Thoracic aorta (tissue), 2 donors: ENCODE results near the gene CHPF2. TPM values are rescaled to one million over a fixed set of nuclear protein-coding genes. Genes with fewer than 3 reads are reported as not detected.

Experiments used
- ATAC-seq: fragments of 150-250 bp; one replicate; pipeline ENCODE4 v1.8.0; 2017; ENCODE audit warnings: low read depth; ENCODE audit not compliant: insufficient number of reproducible peaks, low FRiP score
- DNase-seq: peaks from one replicate; pipeline ENCODE4 v3.0.0-alpha.2; 2020; ENCODE audit warnings: low spot score
- H3K27ac ChIP-seq, 2 donors: fragments of 200-600 bp; sonication (generic); 1 replicate in 1 of 2; 2 replicates in 1 of 2; pipeline ENCODE4 v1.5.1; 2016; ENCODE audit warnings: mild to moderate bottlenecking in 2 of 2, moderate library complexity in 2 of 2
- H3K27me3 ChIP-seq: fragments of 200-600 bp; sonication (generic); replicated peaks from 2 replicates; pipeline ENCODE4 v1.6.0; 2016; ENCODE audit warnings: mild to moderate bottlenecking; ENCODE audit not compliant: insufficient read depth
- H3K36me3 ChIP-seq: fragments of 200-600 bp; sonication (generic); one replicate; pipeline ENCODE4 v1.5.1; 2016
- H3K4me1 ChIP-seq, 2 donors: fragments of 200-600 bp; sonication (generic); 1 replicate in 1 of 2; 2 replicates in 1 of 2; pipeline versions ENCODE4 v1.5.1 to v1.6.0; 2016; ENCODE audit warnings: low read depth in 2 of 2, mild to moderate bottlenecking in 1 of 2; ENCODE audit not compliant: control insufficient read depth in 1 of 2
- H3K4me3 ChIP-seq: fragments of 200-600 bp; sonication (generic); 2 replicates; pipeline ENCODE4 v1.5.1; 2016; ENCODE audit warnings: mild to moderate bottlenecking
- H3K9me3 ChIP-seq: fragments of 200-600 bp; sonication (generic); 2 replicates; pipeline ENCODE4 v1.5.1; 2016
- CTCF ChIP-seq: fragments of 200-600 bp; sonication (generic); IDR thresholded peaks from one replicate; pipeline ENCODE4 v1.5.1; 2019; ENCODE audit warnings: antibody characterized with exemption
- total RNA-seq, 2 donors: library from RNA; depleted of rRNA; stranded (reverse); fragments of >200 nt; gene quantifications; one replicate each; pipeline versions ENCODE4 v1.1.0 to v1.2.3, GENCODE V29; 2016

The CHPF2 gene
- total RNA-seq, 2 donors from 2014 or later = 78.9 to 85.3 TPM

GRCh38 chr7:151240536-151240935 lies 8.3 kb downstream of the CHPF2 start:
- no peaks in the 10 kb centered on the region for H3K27me3 ChIP-seq
- no peak for ATAC-seq
- DNase-seq = no peak
- no peak overlapping the region for H3K27ac ChIP-seq
- H3K4me1 ChIP-seq = peaks cover 16 to 21% of the 10 kb centered on the region in 2 donors
- no peak overlapping the region for H3K4me3 ChIP-seq
- peaks cover 48% of the 10 kb centered on the region for H3K36me3 ChIP-seq
- H3K9me3 ChIP-seq = no peaks in the 10 kb centered on the region
- TF ChIP-seq CTCF = no peak

- Histone ChIP-seq H3K4me1 (peaks cover 19 to 27% of the 10 kb centered on the region in 2 donors), H3K27me3 (no peaks in the 10 kb centered on the region), H3K4me3 (no peak overlapping the region), H3K9me3 (no peaks in the 10 kb centered on the region), H3K27ac (peak overlapping the region in 1 of 2 donors; percentile 6), H3K36me3 (peaks cover 45% of the 10 kb centered on the region)
- ATAC-seq (no peak), DNase-seq (no peak)
- TF ChIP-seq CTCF = no peak
These were observed 8.9 kb downstream of the CHPF2 start for GRCh38 chr7:151240942-151241754.

- no peak for TF ChIP-seq CTCF
- no peak for ATAC-seq
- Histone ChIP-seq H3K27me3 (no peaks in the 10 kb centered on the region), H3K36me3 (peaks cover 39% of the 10 kb centered on the region), H3K27ac (peak overlapping the region in 1 of 2 donors; percentile 6), H3K4me1 (peaks cover 25 to 33% of the 10 kb centered on the region in 2 donors), H3K4me3 (no peak overlapping the region), H3K9me3 (no peaks in the 10 kb centered on the region)
- DNase-seq = no peak
These were observed 9.4 kb downstream of the CHPF2 start for GRCh38 chr7:151241755-151242096.

GRCh38 chr7:151242159-151243044 lies 10.1 kb downstream of the CHPF2 start:
- no peak overlapping the region for H3K4me3 ChIP-seq
- H3K27me3 ChIP-seq = no peaks in the 10 kb centered on the region
- H3K9me3 ChIP-seq = no peaks in the 10 kb centered on the region
- no peak overlapping the region for H3K27ac ChIP-seq
- peaks cover 31 to 40% of the 10 kb centered on the region in 2 donors for H3K4me1 ChIP-seq
- no peak for TF ChIP-seq CTCF
- DNase-seq = no peak
- peaks cover 34% of the 10 kb centered on the region for H3K36me3 ChIP-seq
- no peak for ATAC-seq

- Histone ChIP-seq H3K9me3 (no peaks in the 10 kb centered on the region), H3K27me3 (no peaks in the 10 kb centered on the region), H3K4me3 (no peak overlapping the region), H3K4me1 (peaks cover 31 to 40% of the 10 kb centered on the region in 2 donors), H3K36me3 (peaks cover 29% of the 10 kb centered on the region), H3K27ac (no peak overlapping the region)
- ATAC-seq (no peak), DNase-seq (no peak)
- no peak for TF ChIP-seq CTCF
These were observed 10.7 kb downstream of the CHPF2 start for GRCh38 chr7:151243045-151243349.
